DMS153 (cell line): ENCODE data around the gene EI24.
A peak's percentile ranks its signal among the peaks of the same experiment; 100 is the strongest.
"Not testable (repeated sequence)": the region's sequence is repeated elsewhere in the genome, so short reads cannot be mapped to it uniquely, and the experiment has no call there.

Source experiments
- DNase-seq: peaks from one replicate; lab custom pipeline; 2025; lab: John Stamatoyannopoulos, UW

EI24 gene

DNA sequence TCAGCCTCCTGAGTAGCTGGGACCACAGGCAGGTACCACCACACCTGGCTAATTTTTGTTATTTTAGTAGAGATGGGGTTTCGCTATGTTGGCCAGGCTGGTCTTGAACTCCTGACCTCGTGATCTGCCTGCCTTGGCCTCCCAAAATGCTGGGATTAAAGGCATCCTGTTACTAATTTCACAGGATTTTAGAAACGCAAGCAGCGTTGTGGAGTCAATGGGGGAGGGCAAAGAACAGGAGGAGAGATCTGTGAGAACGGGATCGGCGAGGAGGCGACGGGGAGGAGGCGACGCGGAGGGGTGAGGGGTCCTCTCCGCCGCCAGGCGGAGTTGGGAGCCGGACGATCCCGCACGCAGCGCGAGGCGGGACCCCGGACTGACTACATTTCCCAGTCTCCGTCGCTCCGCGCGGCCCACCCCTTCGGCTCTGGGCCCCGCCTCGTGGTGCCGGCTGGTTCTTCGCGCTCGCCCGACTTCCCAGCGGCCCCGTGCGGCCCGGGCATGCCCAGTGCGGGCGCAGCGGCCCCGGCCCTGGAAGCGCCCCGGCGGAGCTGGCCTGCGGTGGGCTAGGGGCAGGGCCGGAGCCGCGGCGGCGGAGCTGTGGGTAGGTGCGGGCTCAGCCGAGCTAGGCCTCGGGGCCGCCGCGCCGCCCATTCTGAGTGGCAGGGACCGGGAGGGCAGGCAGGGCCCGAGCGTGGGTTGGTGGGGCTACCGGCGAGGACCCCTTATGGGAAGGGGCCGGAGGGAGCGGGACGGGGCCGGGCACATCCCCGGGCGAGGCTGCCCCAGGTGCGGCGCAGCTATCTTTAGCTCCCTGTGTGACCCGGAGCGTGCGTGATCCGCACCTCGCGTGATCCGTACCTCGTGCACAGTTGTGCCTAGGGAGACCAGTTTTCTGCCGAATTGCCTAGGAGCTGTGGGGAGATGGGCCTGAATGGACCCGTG is at the start of gene EI24:
TSS of gene EI24 (plus strand) at position 508 of the 945 bp plus-strand sequence. CDS start 3,051 bp downstream, outside the sequence.
- peak; percentile 80 for DNase-seq

- no peak for DNase-seq
Observed at GRCh38 chr11:125519860-125520834, 49.1 kb upstream of the EI24 start.

DNA sequence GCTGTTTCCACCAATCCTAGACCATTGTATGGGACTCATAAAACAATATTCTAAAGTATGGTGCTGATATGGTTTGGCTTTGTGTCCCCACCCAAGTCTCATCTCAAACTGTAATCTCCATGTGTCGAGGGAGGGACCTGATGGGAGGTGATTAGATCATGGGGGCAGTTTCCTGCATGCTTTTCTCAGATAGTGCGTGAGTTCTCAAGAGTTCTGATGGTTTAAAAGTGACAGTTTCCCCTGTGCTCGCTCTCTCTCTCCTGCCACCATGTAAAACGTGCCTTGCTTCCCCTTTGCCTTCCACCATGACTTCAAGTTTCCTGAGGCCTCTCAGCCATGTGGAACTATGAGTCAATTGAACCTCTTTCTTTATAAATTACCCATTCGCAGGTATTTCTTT is 44.0 kb upstream of the EI24 start:
- DNase-seq, result no peak

GRCh38 chr11:125532668-125533067 is 36.6 kb upstream of the EI24 start:
- DNase-seq, result no peak

GRCh38 chr11:125535585-125535984 is 33.7 kb upstream of the EI24 start:
- DNase-seq, result no peak

DNA sequence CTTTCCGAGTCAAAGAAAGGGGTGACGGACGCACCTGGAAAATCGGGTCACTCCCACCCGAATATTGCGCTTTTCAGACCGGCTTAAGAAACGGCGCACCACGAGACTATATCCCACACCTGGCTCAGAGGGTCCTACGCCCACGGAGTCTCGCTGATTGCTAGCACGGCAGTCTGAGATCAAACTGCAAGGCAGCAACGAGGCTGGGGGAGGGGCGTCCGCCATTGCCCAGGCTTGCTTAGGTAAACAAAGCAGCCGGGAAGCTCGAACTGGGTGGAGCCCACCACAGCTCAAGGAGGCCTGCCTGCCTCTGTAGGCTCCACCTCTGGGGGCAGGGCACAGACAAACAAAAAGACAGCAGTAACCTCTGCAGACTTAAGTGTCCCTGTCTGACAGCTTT is 32.4 kb upstream of the EI24 start:
- not testable (repeated sequence) for DNase-seq

DNA sequence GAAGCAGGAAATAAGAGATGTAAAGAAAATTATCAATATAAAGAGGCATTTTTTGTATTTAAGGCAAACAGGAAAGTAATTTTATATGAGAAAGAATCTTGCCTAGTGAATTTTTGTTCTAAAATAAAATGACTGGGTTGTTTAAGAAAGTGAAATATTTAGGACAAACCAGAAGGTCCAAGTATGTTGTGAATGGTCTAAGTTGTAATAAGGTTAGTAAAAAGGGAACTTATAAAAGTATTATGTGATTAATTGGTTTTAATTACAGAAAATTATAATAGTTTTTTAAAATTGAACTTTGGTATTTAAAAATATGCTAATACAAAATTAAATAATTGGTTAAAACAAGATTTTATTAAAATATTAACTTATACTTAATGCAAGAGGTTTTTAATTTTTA is 26.6 kb upstream of the EI24 start:
- DNase-seq, result no peak

DNA sequence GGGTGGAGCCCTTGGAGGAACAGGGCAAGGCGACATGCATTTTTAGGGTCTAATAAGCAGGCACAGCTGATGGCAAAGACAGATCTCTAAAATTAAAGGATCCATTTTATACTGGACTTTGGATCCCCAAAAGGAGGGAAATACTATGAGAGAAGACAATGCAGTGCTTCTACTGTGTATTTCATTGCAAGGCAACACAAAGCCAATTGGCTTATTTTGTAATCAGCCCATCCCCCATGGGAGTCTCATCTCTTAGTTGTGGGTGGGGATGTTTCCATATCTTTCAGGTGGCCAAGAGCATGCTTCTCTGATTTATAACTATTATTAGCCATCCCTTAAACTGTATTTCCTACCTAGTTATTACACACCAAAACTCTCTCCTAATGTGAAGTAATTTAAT is 18.5 kb upstream of the EI24 start:
- no peak for DNase-seq

DNA sequence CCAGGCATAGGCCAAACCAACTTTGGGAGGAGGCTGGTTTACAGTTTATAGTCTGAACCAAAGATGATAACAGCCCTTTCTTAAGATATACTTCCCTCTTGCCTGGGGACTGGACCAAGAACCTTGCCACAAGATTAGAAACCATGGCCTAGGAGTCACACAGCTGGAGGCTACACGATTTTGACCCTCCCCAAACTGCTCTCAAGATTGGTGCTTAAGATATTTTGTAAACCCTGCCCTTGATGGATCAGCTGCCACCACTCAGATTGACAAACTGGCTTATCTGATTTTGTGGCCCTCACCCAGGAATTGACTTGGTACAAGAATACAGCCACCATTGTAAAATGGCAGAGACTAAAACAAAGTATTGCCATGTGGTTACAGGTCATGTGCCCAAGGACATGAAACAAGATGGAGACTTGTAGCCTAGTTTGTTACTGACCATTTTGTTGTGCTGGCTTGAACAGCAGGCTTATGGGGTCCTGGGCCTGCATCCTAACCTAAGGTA is 17.4 kb upstream of the EI24 start:
- DNase-seq, result no peak

GRCh38 chr11:125552927-125553326 is 16.4 kb upstream of the EI24 start:
- DNase-seq, result no peak

GRCh38 chr11:125553357-125553756 is 15.9 kb upstream of the EI24 start:
- DNase-seq, result no peak

- DNase-seq, result no peak
Observed at GRCh38 chr11:125554038-125554437, 15.2 kb upstream of the EI24 start.

DNA sequence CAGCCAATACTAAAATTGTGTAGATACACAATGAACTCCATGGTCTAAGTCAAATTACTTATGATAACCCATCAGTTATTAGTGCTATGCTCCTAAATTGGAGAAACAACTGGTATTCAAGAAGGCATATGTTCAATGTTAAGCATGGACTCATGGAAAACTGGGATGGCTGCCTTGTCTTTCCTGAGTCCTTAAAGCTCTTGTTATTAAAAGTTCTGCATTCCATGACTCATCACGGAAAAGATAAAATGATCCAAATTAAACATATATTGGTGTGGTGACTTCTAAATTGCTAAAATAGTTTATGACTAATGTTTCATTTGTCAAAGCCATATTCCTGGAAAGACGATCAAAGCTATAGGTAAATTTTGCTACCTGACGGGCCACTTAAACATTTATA is 9.4 kb upstream of the EI24 start:
- DNase-seq, result no peak

- no peak for DNase-seq
Observed at GRCh38 chr11:125561924-125562323, 7.4 kb upstream of the EI24 start.

DNA sequence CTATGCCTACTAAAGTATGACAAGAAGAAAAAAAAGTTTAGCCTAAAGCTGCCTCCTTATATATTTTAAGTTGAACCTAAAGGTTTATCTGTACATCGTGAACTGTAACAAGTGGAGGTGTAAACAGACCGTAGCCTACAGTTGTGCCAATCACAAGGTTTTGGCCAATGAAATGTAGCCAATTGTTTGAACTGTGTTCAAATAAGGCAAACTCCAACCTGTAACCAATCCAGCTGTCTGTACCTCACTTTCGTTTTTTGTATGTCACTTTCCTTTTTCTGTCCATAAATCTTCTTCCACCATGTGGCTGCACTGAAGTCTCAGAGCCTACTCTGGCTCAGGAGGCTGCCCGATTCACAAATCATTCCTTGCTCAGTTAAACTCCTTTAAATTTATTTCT is 6.8 kb upstream of the EI24 start:
- DNase-seq, result no peak

DNA sequence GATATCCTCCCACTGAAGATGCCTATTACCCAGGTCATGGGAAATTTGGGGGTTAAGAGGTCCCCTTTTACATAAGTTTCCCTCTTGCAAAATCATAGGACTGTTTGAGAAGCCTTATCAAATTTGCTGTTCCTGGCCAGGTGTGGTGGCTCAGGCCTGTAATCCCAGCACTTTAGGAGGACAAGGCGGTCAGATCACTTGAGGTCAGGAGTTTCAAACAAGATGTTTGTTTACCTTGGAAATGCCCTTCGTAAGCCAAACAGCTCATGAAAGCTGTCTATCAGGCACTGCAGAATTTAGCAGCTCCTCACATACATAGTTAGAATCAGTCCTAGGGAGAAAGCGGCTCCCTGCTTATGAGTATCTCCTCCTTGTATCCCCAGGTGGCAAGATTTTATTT is 4.9 kb upstream of the EI24 start:
- DNase-seq, result no peak

DNA sequence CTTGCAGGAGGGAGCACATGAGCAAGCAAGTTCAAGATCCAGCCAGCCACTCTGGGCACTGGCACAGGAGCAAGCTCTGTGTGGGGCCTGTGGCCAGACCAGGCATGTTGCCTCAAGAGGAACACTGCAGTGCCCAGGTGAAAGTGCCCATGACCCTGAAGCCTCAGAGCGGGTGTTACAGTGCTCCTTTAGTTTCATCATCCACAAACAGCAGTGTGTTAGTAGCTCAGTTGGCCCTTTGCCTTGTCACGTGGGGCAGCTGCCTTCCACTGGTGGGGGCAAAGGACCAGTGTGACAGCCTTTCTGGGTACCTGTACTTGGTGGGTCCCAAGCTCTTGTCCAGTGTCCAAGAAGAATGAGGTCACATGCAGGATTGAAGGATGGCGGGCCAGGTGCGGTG is 3.0 kb upstream of the EI24 start:
- DNase-seq, result no peak

DNA sequence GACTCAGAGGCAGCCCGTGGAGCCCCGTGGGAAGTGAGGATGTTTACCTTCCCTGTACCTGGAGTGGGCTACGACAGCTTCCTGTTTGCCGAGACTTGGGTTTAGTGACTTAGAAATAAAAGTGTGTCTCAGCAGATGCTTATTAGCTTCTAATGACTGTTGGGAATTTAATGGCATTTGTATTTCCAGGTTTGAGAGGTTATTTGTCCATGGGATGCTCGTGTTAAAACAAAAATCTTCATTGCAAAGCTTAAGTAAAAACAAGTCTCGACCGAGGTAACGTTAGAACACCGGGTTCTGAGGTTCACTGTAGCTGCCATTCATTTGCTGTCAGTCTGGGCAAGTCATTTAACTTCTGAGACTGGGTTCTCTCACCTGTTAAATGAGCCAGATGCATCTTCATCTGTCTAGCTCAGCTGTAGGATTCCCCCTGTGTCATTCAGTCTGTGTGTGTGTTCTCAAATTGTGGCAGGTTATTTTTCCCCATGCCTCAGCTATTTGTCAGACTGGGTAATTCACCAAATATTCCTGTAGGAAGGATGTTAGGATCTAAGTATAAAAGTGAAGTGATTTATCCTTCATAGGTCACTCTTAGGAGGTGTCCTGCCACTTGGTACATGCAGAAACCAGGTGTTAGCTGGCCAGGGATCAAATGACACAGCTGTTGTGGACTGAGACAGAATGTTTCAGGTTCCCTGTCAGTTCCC is 791 bp downstream of the EI24 start:
- DNase-seq, result no peak

- DNase-seq, result no peak
Observed at GRCh38 chr11:125570952-125571351, 1.7 kb downstream of the EI24 start.

GRCh38 chr11:125572916-125573315 is 3.6 kb downstream of the EI24 start:
- DNase-seq, result no peak

GRCh38 chr11:125577181-125577580 is 7.9 kb downstream of the EI24 start:
- not testable (repeated sequence) for DNase-seq

GRCh38 chr11:125578783-125579182 is 9.5 kb downstream of the EI24 start:
- no peak for DNase-seq
